Suppressor macrophage treated with lipopolysaccharide for 4 hours (primary cell): ENCODE results near the gene CLEC19A.
"Not testable (repeated sequence)": the region's sequence is repeated elsewhere in the genome, so short reads cannot be mapped to it uniquely, and the experiment has no call there.

ENCODE experiments used
- DNase-seq: peaks from one replicate; pipeline ENCODE4 v3.0.0-alpha.2; 2020

The CLEC19A gene

DNA sequence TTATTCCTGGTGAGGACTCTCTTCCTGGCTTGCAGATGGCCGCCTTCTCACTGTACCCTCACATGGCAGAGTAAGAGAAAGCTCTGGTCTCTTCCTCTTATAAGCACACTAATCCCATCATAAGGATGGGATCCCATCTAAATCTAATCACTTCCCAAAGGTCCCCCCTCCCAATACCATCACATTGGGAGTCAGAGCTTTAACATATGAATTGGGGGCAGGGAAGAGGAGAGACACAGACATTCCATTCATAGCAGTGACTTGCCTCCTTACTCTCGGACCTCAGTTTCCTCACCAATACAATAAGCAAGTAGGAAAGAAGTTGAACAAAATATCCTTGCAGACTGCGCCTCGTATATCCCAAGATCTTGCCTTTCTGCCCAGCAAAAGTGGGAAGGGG, 1.7 kb downstream of the CLEC19A start:
- no peak for DNase-seq

DNA sequence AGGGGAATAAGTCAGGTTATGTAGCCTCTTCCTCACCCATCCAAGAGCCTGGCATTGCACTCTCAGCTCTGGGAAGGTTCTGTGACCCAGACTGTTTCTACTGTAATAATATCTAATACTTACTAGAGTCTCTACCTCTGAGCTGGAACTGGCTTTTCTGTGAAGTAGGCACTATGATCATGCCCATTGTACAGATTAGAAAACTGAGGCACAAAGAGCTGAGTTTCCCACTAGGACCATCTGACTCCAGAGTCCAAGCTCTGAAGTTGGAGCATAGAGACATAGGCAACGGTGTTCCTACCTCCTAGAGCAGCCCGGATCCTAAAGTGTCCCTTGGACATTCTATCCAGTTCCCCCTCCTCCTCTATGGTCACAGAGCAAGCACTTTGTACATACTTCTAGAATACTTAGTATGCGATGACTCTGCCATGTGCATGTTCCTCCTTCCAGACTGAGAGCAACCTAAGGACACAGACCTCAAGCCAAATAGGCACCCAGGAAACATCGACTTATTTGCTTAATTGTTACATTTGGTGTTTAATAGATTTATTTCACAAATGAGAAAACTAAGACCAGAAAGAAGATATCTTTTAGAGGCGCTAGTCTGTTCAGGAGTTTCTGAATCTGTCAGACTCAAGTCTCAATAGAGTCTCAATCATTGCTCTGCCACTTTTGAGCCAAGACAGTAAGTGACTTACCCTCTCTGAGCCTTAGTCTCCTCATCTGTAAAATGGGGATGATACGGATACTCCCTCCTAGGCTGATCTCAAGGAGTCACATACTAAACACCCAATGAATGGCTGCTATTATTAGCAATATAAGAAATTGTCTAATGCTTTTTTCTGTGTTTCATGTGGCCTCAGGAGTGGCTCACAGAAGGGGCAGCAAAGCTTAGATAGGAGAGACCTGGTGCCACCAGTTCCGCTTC, 3.6 kb downstream of the CLEC19A start:
- no peak for DNase-seq

DNA sequence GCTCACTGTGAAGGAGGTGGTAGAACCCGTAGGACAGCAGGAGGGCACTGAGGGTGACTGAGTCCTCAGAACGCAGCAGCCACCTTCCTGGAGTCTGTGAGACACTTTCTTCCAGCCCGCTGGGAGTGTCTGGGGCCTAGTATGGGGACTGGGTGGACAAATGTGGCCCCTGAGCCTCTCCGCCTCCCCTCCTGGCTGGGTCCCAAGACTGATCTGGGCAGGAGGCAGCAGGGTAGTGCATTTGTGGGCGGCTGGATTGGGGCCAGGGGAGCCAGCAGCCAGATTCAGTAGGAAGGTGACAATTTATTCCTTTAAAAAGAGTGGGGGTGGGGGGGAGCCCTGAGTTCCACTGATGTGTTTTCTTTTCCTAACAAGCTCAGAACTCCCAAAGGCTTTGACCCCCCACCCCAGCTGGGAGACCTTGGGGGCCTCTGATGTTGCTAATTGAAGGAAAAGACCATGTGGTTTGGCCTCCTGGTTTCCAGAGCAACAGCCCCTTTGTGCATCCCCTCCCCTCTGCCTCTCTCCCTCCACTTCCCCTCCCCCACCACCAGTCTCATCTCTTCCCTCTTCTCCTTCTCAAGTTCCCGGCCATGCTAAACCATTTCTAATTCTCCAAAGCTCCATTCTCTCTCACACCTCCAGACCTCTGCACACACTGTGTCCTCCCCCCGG, 4.4 kb downstream of the CLEC19A start:
- DNase-seq, result no peak

DNA sequence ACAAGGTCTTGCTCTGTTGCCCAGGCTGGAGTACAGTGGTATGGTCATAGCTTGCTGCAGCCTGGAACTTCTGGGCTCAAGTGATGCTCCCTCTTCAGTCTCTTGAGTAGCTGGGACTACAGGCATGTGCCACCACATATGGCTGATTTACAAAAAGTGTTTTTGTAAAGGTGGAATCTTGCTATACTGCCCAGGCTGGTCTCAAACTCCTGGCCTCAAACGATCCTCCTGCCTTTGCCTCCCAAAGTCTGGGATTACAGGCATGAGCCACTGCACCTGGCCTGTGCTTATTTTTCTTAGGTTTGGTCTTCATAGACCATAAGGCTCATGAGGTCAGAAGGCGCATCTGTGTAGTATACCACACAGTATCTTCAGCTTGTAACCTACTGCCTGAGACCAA, 5.3 kb downstream of the CLEC19A start:
- no peak for DNase-seq

DNA sequence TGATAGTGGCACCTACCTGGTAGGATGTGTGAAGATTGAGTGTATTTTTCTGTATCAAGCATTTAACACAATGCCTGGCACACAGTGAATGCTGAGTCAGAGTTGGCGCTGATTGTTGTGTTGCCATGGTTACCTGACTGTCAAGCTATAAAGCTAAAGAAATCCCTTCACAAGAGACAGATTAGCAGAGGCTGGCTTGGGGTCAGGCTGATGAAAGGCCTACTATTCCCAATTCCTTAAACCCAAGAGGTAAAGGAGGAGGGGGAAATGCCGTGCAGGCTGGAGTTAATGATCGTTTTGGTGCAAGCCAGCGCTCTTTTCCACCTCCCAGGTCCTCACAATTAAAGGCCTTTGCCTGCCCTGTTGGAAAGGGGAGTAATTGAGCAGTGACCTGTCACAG, 5.9 kb downstream of the CLEC19A start:
- peak; percentile 46 for DNase-seq

DNA sequence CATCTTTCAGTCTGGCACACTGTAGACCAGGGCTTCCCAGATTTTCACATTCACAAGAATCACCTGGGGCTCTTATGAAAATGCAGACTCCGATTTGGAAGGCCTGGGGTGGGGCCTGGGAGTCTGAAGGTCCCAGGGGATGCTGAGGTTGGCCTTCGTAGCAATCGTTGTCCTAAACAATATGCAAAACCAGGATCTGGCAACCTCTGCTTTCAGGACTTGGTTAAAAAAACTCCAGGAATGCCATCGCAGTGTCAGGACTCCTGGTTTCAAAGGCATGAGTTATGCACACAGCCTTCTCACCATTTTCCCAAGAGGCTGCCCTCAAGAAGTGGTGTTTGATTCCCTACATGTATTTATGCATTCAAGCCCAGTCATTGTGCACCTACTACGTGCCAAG, 6.7 kb downstream of the CLEC19A start:
- no peak for DNase-seq

DNA sequence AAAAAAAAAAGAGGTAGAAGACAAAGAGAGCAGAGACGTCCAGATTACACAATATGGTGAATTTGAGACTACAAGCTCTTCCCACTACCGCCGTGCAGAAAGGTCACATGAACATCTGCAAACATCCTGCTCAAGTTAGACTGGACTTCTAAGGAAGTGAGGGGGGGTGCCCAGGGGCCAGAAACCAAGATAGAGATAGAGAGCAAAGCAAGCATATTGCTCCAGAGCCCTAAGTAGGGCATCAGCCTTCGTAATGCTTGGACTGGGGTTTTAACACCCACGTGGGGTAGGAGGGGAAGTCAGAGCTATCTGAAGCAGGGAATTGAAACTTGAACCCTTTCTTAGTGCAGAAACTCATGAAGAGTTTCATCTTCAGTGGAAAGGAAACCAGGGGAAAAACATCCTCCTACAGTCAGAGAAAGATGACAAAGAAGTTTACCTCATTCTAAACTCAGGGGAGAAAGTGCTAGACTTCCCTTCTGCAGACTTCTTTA, 8.7 kb downstream of the CLEC19A start:
- peak; percentile 98 for DNase-seq

DNA sequence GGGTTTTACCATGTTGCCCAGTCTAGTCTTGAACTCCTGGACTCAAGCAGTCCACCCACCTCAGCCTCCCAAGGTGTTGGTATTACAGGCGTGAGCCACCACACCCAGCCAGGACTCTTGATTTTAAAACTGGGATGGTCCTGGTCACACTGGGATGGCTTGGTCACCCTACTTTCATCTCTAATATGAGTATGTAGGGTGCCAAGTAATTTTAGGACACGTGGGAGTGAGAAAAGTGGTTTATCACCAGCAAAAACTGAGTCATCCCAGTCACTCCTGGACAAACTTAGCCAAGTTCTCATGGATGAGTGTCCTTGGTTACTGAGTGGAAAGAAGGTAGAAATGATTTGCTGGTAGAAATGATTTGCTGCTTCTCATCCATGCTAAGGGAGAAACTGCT, 9.9 kb downstream of the CLEC19A start:
- no peak for DNase-seq

DNA sequence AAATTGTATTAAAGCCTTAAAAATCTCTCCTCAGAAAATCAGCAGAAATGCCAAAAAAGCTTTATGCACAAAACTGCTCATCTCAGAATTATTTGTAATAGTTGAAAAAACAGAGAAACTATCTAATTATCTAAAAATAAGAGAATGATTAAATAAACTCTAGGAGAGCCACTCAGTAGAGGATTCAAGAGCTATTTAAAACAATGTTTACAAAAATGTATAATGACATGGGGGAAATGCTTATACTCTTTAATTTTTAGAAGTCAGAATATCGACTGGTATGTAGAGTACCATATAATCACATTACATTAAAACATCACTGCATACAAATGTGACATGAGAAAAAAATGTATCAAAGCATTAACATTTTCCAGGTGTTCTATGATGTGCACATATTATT, 11.9 kb downstream of the CLEC19A start:
- DNase-seq, result no peak

DNA sequence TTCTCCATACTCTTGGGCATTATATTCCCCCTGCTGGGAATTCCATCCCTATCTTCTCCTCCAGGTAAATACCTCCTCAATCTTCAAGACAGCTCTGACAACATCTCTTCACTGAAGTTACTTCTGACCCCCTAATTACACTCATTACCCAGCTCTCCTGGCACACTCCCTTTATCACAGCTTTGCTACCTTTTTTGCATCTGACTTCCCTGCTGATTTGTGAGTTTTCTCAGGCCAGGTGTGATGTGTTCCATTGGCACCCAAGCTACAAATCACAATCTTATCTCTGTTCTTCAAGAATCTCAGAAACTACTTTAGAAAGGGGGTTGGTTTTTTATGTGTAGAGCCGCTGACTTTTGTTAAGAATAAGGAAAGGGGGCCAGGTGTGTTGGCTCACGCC, 14.0 kb downstream of the CLEC19A start:
- no peak for DNase-seq

DNA sequence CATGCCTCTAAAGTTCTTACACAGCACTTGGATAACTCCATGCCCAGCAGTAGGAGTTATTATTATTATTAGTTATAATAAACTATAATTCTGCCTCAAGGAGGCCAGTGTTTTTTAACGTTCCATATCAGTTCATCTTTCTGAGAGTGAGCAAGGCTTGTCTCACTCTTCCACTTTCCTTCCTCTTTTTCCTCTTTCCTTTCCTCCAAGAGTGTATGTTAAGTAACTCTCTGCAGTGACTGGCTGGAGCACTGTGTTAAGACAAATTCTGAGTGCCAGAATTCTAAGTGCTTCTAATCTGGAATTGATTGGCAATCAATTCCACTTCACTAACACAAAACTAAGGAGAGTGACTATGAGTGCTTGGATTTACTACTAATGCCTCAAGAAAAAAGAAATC, 16.4 kb downstream of the CLEC19A start:
- DNase-seq, result peak; percentile 51

DNA sequence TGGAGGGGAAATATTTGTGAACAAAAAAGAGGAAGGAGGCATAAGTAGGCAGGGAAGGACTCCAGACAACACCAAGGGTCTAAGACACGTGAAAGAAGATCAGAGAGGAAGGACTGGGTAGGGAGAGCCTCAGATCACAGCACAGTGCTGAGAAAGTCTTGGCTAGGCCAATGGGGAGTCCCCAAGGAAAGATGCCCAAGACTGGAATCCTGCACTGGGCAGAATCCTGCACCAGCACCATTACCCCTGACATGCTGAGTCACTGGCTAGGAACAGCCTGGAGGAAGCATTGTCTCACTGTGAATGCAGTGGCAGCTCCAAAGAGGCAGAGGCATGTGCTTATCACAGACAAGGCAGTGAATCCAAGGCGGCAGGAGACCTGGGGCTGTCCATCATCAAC, 19.2 kb downstream of the CLEC19A start:
- peak; percentile 71 for DNase-seq

DNA sequence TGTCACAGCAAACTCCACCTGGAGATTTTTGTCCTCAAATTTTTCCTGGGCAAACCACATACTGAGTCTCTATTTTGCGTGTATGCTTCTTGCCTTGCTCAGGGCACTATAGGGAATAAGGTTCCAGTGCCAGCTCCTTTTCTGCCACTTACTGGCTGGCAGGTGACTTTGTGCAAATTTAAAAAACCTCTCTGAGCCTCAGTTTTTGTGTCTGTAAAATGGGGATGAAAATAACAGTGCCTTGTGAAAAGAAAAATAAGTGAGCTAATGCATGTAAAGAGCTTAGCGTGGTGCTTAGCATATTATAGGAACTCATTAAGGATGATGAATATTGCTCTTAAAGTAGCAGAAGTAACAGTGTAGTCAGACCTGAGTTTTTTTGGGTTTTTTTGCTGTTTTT, 19.9 kb downstream of the CLEC19A start:
- DNase-seq, result no peak

DNA sequence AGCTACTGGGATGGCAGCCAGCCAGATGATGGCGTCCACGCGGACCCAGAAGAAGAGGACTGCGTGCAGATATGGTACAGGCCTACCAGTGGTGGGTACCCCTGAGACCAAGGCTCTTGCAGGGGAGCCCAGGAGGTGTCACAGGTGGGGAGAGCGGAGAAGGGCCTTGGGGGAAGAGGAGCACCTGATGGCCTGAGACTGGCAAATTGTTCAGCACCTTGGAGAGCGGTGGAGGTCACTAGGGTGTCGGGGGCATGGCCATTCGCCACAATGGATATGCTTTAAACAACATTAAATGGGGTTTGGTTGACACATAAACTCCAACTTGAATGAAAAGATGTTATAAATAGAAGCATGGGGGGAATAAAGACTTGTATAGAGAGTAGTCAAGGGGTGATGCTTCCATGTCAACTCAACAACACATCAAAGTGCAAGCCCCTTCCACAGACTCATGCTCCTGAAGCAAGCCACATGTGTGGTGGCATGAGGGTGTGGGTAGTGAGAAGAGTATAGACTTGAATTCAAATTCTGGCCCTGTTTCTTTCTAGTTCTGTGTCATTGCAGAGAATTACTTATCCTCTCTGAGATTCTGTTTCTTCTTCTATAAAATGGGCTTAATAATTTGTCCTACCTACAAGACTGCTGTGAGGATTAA, 22.2 kb downstream of the CLEC19A start:
- DNase-seq, result peak; percentile 18

DNA sequence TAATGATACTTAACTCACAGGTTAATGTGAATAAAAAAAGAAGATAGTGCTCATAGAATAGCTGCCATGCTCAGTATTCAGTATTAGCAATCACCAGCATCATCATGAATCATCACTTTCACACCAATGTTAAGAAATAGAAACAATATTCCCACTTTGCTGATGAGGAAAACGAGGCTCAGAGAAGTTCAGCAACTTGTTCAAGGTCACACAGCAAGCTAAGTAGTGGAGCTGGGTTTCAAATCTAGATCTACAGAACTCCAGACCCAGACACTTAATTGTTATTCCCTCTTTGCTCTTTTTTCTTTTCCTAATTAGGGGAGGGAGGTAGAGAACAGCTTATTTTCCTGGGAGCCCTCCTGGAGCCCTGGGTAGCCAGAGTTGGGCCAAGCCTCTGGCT, 22.9 kb downstream of the CLEC19A start:
- peak; percentile 15 for DNase-seq

DNA sequence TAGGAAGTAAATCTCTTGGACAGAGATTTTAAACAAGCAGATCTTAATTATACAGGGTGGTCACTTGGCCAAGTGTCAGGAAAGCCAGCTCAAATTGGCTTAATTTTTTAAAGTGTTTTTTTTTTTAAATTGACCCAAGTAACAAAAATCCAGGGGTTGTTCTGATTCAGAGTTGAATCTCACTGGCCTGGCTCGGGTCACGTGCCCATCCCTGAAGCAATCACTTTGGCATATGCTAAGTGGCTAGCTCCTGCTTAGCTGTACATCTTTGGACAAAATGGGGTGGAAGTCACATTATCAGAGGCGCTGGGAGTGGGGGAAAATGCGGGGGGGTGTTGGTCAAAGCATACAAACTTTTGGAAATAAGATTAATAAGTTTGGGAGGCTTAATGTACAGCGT, 23.6 kb downstream of the CLEC19A start:
- DNase-seq, result no peak

DNA sequence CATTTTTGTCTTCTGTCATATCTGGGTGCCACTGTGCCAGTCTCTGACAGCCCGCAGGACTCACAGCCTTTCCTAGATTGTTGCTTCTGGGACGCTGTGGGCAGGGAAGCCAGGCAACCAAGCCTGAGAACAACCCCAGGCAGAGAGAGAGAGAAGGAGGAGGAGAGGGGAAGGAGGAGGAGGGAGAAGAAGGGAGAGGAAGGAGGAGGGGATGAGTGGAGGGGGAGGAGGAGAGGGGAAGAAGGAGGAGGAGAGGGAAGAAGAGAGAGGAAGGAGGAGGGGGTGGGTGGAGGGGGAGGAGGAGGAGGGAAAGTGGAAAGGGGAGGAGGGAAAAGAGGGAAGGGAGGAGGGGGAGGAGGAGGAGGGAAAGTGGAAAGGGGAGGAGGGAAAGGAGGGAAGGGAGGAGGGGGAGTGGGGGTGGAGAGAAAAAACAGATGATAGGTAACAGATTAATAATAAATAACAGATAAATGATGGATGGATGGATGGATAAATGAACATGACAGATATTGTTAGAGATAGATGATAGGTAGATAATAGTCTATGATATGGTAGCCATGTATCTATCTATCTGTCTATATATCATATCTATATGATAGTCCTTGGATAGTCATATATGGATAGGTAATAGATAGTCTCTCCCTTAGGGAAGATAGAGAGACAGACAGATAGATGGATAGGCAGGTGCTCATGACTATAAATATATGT, 29.3 kb downstream of the CLEC19A start:
- DNase-seq, result no peak

DNA sequence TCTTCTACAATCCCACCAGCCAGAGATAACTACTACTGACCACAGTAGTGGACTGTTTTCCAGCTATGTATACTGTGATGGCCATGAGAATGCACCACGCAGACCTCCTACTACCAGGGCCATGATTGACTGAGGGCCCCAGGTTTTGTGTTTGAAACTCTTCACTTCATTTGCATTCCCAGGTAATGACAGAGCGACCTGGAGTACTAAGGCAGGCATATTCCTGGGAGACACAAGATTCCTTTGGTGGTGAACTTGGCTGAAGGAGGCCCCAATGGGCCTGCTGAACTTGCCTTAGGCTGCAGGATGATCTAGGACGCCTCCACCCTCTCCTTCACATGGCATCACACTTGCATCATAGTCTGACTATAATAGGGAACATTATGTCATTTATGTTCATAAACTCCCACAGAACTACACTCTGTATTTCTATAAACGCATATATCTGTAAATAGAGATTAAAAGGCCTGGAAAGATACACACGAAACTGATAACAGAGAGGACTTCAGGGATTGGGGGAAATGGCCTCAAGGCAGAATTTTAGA, 30.4 kb downstream of the CLEC19A start:
- DNase-seq, result peak; percentile 13

DNA sequence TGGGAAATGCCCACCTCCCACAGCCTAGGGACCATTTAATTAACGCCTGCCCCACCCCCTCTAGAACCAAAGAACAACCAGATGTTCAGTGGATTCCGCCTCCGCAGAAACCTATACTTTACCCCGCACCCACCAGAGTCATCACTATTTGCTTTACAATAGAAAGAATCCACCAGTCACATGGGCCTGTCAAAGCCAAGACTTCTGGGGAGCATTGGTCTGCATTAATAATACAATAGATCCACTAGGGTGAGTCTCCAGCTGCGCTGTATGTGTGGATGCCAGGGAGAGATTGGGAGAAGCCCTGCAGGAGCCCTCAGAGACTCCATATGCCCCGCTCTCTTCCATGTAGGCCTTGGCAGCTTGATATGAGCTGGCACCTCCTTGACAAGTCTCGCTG, 31.3 kb downstream of the CLEC19A start:
- no peak for DNase-seq

DNA sequence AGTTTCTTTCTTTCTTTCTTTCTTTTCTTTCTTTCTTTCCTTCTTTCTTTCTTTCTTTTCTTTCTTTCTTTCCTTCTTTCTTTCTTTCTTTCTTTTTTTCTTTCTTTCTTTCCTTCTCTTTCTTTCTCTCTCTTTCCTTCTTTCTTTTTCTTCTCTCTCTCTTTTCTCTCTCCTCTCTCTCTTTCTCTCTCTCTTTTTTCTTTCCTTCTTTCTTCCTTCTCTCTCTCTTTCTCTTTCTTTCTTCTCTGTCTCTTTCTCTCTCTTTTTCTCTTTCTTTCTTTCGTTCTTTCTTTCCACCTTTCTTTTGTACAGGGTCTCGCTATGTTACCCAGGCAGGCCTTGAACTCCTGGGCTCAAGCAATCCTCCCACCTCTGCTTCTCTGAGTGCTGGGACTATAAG, 35.7 kb downstream of the CLEC19A start:
- not testable (repeated sequence) for DNase-seq

DNA sequence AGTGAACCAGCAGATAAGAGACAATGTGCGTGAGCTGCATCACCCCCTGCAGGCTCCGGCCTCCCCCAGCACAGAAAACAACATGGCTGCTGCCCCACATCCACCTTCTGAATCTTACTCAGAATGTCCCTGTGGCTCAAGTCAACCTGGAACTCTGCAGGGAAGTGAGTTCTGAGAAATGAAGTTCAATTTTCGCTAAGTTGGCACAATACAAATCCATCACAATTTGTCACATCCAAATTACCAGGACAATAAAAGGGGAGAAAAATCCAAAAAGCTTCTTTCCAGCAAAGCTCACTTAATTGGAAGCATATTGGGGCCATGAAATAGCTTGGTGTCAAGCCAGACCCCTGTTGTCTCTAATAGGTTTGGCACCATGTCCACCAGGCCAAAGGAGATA, 38.1 kb downstream of the CLEC19A start:
- no peak for DNase-seq

DNA sequence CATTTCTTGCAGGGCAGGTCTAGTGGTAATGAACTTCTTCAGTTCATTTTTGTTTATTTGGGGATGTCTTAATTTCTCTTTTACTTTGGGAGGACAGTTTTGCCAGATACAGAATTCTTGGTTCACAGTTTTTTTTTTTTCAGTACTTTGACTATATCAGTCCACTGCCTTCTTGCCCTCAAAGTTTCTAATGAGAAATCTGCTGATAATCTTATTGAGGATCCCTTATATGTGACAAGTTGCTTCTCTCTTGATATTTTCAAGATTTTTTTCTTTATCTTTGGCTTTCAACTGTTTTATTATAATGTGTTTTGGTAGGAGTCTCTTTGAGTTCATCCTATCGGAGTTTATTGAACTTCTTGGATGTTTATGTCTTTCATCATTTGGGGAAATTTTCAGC, 42.8 kb downstream of the CLEC19A start:
- DNase-seq, result no peak

DNA sequence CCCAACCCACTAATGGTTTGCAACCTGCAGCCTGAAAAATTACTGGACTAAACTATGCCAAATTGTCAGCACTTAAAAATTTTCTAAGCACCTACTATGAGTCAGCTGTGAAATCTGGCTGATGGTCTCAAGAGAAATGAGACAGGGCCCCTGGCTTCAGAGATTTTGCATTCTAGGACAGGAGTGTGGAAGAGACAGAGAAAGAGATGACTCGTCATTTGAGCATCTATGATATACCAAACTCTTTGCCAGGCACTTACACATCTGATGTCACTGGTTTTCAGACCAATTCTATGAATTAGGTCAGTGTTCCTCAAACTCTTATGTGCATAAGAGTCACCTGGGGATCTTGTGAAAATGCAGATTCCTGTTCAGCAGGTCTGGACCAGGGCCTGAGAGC, 44.4 kb downstream of the CLEC19A start:
- DNase-seq, result no peak
